Measurements from ENCODE around the gene NSMCE4A. TPM values are rescaled to one million over a fixed set of nuclear protein-coding genes. Genes with fewer than 3 reads are reported as not detected.
"Not testable (repeated sequence)": the region's sequence is repeated elsewhere in the genome, so short reads cannot be mapped to it uniquely, and the experiment has no call there.

Gene NSMCE4A
- total and polyA plus RNA-seq, 2 of the 8 experiments (the other 6 are each of a cell fraction or from before 2014, with no cell fraction given): 48.6 to 66.0 TPM

- TF ChIP-seq BACH1 (IDR thresholded peaks at IDR 0.05; ENCODE audit: low read length): no peak
- no peak for TF ChIP-seq CBX8 (IDR thresholded peaks at IDR 0.05; ENCODE audit: borderline replicate concordance, low read depth, low read length)
Observed at GRCh38 chr10:121994429-121994941, 19.5 kb upstream of the NSMCE4A start (continued).

GRCh38 chr10:121991727-121992126, 16.7 kb upstream of the NSMCE4A start:
- H3K79me1 ChIP-seq (ENCODE audit: low read depth, low read length); POLR2A ChIA-PET (ENCODE audit: partially characterized antibody); H3K27ac ChIP-seq (ENCODE audit: low read depth, low read length); H3K23me2 ChIP-seq (ENCODE audit: low read depth, low read length); H2BK15ac ChIP-seq (ENCODE audit: low read length); H3K27me3 ChIP-seq (replicated peaks in 1 of 4; ENCODE audit: control insufficient read depth in 3 of 4, extremely low read depth in 1 of 4, insufficient read depth in 3 of 4, low read length in 3 of 4); H3K56ac ChIP-seq (replicated peaks; ENCODE audit: insufficient read length, low read depth, low read length); H3K4ac ChIP-seq (replicated peaks; ENCODE audit: insufficient read length, low read depth, low read length); H3K18ac ChIP-seq (ENCODE audit: extremely low read depth, low read length); DNase-seq (ENCODE audit: low read depth in 1 of 2, low spot score in 2 of 2); H3K9me3 ChIP-seq (ENCODE audit: insufficient read depth in 2 of 2, low read depth in 1 of 2, low read length in 1 of 2); H2AK5ac ChIP-seq (ENCODE audit: low read depth, low read length); H3K36me3 ChIP-seq (ENCODE audit: control insufficient read depth in 2 of 4, insufficient read depth in 4 of 4, low read length in 3 of 4); H3K4me3 ChIP-seq (ENCODE audit: extremely low read depth in 1 of 4, insufficient read depth in 2 of 4, low read depth in 3 of 4, low read length in 4 of 4); H3K4me1 ChIP-seq (replicated peaks in 1 of 4; ENCODE audit: control insufficient read depth in 3 of 4, insufficient read depth in 4 of 4, low read length in 3 of 4); H2BK120ac ChIP-seq (replicated peaks; ENCODE audit: low read depth, low read length); FAIRE-seq; H2BK12ac ChIP-seq (ENCODE audit: low read depth, low read length); H4K91ac ChIP-seq (replicated peaks; ENCODE audit: insufficient read length, low read length); H3K79me2 ChIP-seq (ENCODE audit: control insufficient read depth in 1 of 2, insufficient read depth in 2 of 2, low read length in 2 of 2); H2AFZ ChIP-seq (ENCODE audit: low read length); H3K14ac ChIP-seq (ENCODE audit: insufficient read length); H3K23ac ChIP-seq (ENCODE audit: insufficient read length); CTCF ChIA-PET (ENCODE audit: partially characterized antibody); H2BK5ac ChIP-seq (ENCODE audit: low read depth, low read length); H4K8ac ChIP-seq (ENCODE audit: extremely low read depth, insufficient read depth, low read length); H2BK20ac ChIP-seq (ENCODE audit: low read length); H4K20me1 ChIP-seq (replicated peaks in 1 of 2; ENCODE audit: control insufficient read depth in 1 of 2, insufficient read depth in 2 of 2, low read length in 2 of 2); H3K4me2 ChIP-seq (ENCODE audit: insufficient read depth in 1 of 2, low read depth in 2 of 2, low read length in 2 of 2); H4K5ac ChIP-seq (ENCODE audit: insufficient read length, low read depth, low read length); H3K9ac ChIP-seq (replicated peaks in 1 of 4; ENCODE audit: extremely low read depth in 1 of 4, low read depth in 3 of 4, low read length in 3 of 4): not testable (repeated sequence)
- 84% methylated on average over 4 of the region's 4 CpGs; no CpG with 5 or more reads in 1 of the 2 experiments for WGBS, 2 experiments (ENCODE audit: extremely low coverage in 1 of 2, insufficient coverage in 1 of 2, insufficient read length in 1 of 2, insufficient replicate concordance in 2 of 2, low coverage in 1 of 2, low lambda C conversion rate in 2 of 2, missing lambda C conversion rate in 1 of 2)

Measured in H1 (cell line).